ENCODE measurements around the gene SLCO4A1.
A peak's percentile ranks its signal among the peaks of the same experiment; 100 is the strongest.

Gene SLCO4A1

DNA sequence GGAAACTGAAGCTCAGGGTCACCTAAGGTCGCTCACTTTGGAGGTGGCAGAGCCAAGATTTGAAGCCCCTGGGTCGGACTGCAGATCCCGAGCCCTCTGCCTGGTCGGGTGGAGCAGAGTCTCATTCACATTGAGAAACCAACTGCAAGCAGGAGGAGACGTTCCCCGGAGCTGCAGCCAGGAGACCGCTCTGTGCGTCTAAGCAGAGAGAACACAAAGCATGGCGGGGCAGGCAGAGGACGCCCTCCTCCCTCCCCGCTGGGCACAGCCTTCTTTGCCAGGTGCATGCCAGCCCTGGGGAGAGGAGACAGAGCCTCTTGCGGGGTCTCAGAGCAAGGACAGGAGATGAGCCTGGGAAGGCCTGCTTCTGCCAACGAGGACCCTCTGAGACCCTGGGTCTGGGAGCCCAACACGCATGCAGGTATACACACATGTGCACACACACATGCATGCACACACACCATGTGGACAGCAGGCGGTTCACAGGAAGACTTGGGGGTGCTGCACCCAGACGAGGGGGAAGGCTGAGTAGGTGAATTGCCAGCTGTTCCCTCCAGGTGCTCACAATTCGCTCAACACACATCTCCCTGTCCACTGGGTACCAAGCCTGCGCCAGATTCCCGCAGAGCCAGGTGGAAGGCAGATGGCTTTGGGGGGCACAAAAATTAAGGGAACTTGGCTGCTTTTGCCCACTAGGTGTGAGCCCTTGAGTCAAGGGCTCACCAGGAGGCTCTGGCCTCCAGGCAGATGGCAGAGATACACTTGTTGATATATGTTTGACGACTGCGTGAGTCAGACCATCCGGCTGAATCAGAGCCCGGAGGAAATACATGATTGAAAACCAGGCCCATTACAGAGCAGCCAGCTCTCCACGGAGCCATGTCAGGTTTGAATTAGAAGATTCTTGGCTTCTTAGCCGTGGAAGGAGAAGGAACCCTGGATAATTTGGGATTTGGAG is 60.9 kb downstream of the SLCO4A1 start:
- DNase-seq, result peak in 1 of 5 experiments; percentile 40

DNA sequence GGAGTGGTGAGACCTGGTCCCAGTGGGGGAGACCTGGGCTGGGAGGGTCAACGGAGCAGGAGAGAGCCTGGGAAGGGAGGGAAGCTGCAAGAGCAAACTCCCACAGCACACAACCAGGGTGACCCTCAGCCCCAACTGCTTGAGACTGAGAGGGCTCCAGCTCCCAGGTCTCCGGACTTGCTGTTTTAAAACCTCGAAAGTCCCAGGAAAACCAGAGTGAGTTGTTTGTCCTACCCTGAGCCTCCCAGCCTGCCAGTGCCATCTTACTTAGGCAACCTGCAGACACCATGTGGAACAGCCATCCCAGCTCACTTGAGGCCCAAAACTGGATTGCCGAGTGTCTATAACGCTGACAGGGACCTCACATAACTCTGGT is 61.5 kb downstream of the SLCO4A1 start:
- no peak for DNase-seq

DNA sequence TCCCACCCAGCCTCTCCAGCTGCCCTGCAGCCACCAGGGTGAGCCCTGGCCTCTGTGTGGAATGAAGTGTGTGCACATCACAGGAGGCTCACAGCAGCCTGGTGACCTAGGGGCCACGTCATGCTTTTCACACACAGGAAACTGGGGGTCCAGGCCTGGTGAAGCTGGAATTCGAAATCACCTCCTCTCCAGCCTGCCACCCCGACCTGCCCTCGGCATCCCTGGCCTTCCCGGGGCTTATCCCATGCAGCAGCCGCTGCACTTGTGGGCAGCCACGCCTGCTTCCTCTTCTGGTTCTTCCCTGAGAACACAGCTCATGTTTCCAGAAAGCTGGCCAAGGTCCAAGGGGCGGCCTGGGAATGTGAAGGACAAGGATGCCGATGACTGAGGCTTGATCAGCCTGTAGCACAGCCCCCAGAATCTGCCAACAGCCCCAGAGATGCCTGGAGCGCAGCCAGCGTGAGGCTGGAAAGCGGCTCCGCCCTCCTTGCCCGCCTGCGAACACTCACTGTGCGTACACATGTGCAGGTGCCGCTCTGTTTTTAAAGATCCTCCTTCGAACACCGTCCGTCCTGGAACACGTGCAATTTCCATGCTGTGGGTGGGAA is 62.1 kb downstream of the SLCO4A1 start:
- no peak for DNase-seq

DNA sequence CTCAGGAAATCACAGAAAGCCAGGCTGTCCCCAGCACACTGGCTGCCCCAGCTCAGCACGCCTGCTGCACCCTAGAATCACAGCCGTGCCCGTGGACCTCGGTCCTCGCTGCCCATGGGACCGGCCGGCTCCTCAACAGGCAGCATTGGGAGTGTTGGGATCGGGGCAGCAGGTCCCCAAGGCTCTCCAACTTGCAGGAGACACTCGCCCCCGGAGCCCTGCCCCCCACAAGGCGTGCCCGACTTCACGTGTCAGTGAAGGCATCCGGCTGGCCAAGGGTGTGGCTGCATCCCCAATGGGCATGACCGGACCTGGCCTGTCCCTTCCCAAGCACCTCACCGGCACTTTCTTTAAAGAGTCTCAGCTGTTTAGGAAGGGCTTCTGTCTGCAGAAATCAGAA is 63.3 kb downstream of the SLCO4A1 start:
- no peak for DNase-seq

DNA sequence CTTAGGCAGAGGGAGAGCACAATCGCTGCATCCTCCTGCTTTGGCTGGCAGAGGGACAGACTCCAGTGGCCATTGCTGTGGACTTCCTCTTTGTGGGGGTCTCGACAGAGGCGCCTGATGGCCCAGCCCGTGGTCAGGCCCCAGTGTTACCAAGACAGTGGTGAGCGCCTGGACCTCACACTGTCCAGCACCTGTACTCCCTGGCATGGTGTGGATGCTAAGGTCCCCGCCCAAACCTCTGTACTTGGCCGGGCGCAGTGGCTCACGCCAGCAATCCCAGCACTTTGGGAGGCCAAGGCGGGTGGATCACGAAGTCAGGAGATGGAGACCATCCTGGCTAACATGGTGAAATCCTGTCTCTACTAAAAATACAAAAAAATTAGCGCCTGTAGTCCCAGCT is 64.0 kb downstream of the SLCO4A1 start:
- no peak for DNase-seq

DNA sequence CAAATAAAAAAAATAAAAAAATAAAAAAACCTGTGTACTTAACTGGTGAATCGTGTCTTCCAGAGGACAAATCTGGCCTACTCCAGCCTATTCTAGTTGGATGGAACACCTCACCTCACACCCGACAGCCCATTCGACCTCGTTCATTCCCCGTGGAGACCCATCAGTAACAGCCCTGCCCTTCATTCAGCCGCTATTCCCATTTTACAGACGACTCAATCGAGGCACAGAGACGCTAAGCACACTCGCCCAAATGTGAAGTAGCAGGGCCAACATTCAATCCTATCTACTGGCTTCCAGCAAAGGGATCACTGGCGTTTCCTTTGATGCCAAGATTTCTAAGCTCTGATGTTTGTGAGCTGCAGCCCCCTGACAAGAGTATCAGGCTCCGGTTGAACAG is 64.6 kb downstream of the SLCO4A1 start:
- DNase-seq, result no peak

DNA sequence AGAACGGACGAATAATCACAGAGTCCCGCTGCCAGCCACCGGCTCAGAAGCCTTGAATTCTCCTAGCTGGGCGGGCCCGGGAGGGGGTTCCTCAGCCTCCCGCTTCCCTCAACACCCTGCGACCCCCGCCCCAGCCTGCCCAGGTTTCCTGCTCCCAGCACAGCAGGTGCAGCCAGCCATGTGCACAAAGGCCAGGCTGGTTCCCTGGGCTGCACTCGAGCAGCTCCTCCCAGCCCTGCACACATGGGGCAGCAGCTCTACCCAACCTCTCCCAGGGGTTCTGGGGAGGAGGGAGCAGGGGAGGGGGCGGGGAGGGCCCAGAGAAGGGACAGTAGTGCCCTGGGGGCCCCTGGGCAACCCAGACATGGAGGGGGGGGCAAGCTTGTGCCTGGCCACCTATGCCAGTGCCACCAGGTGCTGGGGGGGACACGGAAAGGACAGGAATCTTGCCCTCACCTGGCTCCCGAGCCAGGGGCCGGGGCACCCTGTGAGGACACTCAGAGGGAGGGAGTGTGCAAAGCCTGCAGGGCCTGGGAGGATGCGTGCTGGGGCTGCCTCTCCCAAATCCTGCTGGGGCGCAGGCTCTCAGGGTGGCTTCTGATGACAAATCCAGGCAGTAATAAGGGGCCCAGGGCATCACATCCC is 65.1 kb downstream of the SLCO4A1 start:
- no peak for DNase-seq

DNA sequence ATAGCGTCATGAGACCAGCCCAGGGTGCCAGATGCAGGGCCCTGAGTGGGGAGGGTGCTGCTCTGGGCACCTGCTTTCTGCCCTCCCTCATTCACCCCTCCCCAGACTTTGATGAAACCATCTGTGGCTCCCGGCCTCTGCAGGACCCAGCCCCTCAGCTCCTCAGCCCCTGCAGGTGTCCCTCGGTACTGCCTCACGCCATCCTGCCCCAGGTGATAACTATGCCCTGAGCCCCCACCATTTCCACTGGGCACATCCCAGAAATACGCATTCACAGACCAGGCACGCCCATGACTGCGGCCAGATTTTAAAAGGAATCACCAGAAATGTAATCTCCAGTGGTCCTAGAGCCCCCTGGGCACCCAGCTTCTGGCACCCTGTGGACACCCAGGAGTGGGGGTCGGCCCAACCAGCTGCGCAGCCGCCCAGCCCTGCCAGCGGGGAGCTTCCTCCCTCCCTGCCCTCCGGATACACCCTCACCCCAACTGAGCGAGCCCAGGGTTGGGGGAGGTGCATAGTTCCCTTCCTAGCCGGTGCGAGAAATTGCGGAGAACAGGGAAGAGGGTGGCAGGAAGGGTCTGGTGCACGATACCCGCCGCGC is 65.7 kb downstream of the SLCO4A1 start:
- DNase-seq, result no peak

DNA sequence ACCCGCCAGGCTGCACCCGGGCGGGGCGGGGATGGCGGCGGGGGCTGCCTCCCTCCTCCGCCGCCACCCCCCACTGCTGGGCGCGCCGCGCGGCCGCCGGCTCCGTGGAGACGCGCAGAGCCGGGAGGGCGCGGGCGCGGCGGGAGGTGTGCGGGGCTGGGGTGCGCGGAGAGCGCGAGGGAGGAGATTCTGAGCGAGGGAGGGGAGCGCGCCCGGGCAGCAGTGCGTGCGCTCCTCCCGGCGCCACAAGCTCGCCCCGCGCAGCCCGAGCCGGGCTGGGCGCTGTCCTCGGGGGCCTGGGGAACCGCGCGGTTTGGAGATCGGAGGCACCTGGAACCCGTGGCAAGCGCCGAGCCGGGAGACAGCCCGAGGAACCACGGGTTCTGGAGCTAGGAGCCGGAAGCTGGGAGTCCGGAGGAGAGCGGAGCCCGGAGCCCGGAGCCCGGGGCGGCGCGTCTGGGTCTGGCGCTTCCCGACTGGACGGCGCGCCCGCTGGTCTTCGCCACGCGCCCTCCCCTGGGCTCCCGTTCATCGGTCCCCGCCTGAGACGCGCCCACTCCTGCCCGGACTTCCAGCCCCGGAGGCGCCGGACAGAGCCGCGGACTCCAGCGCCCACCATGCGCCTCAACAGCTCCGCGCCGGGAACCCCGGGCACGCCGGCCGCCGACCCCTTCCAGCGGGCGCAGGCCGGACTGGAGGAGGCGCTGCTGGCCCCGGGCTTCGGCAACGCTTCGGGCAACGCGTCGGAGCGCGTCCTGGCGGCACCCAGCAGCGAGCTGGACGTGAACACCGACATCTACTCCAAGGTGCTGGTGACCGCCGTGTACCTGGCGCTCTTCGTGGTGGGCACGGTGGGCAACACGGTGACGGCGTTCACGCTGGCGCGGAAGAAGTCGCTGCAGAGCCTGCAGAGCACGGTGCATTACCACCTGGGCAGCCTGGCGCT is 66.6 kb downstream of the SLCO4A1 start, which contains the start of gene NTSR1:
TSS of gene NTSR1 (plus strand) at position 246 of the 946 bp plus-strand sequence. CDS start at position 618, 372 bp downstream.
- DNase-seq, result no peak

DNA sequence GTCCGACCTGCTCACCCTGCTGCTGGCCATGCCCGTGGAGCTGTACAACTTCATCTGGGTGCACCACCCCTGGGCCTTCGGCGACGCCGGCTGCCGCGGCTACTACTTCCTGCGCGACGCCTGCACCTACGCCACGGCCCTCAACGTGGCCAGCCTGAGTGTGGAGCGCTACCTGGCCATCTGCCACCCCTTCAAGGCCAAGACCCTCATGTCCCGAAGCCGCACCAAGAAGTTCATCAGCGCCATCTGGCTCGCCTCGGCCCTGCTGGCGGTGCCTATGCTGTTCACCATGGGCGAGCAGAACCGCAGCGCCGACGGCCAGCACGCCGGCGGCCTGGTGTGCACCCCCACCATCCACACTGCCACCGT is 67.2 kb downstream of the SLCO4A1 start:
- DNase-seq, result no peak

DNA sequence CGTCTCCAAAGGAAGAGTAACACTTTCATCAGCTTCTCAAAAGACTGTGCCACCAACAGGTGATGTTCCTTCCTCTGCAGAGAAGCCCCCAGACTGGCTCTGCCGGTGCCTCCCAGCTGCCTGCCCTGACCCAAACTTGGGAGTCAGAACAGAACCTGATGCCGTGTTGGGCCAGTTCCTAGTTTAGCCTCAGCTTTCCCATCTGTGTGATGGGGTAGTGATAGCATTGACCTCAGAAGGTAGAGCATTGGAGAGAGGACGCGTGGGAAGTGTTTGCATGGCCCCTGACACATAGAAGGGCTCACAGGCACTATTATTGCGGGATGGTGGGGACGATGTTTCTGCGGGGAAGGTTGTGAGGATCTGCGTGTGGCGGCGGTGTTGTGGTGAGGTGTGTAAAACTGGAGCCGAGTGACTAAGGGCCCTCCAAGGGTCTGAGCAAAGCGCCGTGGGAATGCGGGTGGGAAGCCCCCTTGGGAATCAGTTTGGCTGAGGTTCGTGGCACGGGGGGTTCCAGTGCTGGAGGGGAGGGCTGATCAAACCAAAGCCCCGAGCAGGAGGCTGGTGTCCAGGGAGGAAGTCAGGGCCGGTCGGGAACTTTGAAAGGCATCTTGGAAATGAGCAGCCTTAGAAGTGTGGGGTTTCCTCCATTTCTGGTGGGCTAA is 68.0 kb downstream of the SLCO4A1 start:
- DNase-seq, result no peak

DNA sequence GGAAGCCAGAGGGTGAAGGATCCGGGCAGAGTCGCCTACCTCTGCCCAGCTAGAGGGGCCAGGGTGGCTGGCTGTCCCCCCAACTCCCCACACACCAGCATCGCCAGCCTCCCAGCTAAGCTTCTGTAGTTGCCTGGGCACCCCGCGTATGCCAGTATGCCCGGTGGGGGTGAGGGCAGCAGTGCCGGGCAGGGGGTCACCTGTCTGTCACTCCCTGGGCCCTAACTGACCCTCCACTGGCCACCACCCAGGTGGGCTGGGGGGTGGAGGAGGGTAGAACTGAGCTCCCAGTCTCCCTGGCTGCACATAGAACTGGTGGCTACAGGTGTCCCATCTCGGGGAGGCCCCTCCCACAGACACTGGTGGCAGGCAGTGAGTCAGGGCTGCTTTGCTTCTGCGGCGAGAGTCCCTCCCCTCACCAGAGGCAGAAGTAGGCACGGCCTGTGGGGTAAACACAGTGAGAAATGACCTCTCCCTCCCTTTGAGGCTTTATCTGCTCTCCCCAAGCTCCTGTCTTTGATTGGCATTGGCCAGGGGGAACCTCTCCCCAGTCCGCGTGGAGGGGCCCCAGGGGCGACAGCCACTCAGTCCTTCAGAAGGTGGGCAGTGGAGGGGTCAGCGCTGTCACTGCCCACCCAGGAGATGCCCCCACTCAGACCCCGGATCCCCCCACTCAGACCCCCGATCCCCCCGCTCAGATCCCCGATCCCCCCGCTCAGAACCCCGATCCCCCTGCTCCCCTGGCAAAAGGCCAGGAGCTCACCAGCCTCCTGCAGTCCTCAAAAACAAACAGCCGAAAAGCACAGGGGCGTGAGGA is 68.8 kb downstream of the SLCO4A1 start:
- no peak for DNase-seq

DNA sequence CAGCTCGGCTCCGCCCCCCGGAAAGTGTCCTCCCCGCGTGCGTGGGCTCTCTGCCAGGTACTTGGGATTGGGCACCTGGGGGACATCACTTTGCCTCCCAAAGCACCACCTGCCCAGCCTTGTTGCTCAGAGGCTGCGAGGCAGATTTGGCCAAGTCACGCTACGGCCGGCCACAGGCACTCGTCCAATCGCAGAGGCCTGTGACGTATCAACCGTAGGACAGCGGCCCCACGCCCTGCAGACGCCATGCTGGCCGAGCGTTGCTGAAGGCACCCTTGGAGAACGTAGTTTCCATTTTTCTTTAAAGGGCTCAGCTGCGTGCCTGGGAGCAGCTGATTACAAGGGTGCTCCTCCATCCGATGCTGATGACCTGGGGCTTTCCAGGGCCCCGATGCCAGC is 69.4 kb downstream of the SLCO4A1 start:
- no peak for DNase-seq

DNA sequence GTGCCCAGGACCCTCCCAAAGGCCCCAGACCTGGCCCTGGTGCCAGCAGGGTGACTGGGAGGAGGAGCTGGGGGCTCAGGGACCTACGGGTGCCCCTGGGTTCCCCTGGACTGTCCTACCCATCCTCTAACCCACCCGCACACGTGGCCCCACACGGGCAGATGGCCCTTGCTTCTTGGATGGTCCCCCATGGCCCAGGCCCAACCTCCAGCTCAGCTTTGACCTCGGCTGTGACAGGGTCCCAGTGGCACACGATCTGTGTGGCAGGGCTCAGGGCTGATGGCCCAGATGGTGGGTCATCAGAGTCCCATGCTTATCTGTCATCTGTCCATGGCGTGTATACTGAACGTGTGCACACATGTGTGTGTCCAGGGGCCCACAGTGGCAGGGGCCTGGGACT is 70.3 kb downstream of the SLCO4A1 start:
- DNase-seq, result no peak

DNA sequence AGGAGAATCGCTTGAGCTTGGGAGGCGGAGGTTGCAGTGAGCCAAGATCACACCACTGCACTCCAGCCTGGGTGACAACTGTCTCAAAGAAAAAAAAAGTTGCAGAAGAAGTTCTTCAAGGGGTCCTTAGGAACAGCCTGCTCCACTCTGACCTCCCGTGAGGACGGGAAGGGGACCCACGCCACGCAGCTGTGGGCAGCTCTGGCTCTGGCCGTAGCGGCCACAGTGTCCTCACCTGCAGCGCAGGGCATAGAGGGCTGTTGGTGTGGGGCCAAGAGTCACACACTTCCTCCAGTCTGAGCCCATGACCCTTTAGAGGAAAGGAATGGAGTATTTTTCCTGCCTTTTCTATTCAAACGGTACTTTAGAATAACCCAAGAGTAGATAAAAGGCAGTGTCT is 71.7 kb downstream of the SLCO4A1 start:
- DNase-seq, result no peak

DNA sequence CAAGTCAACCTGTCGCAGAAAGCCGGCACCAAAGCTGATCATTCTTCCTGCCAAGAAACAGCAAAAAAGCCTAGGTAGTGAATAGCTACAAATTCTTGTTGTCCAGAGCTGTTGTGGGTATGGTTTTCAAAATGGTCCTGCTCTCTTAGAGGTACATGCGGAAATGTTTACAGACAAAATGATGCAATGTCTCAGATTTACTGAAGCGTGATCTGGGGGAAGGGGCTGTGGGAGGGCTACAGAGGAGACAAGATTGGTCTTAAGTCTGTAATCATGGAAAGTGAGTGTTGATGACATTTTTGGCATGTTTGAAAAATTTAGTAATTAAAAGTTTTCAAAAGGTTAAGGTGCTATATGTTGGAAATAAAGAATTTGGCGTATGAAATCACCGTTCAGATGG is 72.5 kb downstream of the SLCO4A1 start:
- DNase-seq, result no peak

DNA sequence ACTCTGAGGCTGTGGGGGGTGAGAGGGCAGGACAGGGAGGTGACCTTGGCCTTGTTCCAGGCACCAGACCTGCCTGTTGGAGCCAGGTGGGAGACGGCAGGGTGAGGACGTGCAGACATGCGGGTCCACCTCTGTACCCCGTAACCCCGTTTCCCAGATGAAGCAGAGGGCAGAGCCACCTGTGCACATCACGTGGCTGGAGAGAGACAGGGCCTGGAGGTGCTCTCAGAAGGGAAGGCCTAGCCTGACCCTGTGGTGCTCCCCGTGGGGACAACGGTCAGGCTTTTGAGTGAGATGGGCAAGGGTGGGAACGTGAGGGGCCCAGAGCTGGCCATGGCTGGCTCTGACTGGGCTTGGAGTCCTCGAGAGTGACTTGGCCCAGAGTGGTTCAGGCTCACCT is 72.9 kb downstream of the SLCO4A1 start:
- no peak for DNase-seq

DNA sequence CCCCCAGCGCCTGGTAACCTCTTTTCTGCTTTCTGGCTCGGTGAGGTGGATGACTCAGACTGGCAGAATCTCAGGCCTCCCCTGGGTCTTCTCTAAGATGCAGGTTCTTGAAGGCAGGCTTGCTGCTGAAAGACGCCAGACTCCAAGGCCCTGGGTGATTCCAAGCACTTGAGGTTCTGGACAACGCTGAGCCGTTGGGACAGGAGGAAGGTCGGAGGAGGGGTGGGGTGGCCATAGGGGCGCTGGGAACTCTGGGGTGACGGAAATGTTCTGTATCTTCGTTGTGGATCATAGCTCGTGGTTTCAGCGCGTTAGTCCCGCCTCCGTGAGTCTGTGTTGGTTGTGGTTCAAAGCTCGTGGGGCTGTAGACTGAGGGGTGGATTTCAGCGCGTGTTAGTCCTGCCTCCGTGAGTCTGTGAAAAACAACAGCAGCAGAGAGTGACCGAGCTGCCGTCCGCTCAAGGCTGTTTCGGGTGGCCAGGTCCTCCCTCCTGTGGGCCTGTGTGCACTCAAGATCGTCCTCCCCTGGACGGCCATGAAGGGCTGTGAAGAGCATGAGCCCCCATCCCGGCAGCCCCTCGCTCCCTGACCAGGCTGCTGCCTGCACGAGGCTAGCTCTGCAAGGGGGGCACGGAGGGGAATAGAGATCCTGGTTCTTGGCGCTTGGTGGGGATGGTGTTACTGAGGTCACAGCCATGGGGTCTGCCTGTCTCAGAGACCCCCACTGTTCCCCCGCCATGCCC is 74.1 kb downstream of the SLCO4A1 start:
- DNase-seq, result peak in 2 of 5 experiments; percentile 55 to 64

DNA sequence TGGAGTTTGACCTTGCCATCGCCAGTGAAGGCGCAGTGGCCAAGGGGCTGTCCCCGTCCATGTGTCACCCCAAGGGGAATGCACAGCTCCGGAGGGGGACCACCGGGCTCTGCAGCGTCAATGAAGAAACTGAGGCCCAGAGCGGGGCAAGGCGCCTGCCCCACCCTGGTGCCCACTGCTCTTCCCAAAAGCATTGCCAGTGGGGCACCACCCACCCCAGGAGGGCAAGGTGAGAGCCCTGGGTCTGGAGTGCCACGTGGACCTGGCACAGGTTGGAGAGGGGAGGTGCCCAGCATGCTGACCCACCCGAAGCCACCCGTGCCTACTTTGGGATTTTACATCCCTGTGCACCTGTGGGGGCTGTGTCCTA is 74.6 kb downstream of the SLCO4A1 start:
- no peak for DNase-seq

DNA sequence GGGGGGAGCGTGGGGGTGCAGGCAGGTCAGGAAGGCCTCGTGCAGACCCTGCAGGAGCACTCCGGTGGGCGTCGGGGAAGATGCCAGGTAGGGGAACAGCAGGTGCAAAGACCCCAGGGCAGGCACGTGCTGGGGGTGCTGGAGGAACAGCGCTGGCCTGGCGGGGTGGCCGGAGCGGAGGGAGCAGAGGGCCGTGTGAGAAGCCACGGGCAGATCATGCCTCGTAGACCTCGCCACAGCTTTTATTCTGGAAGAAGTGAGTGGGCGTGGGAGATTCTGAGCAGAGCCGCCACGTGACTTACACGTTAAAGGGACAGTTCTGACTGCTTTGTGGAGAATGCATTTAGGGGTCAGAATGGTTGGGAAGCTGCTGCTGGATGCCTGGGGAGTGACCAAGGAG is 75.6 kb downstream of the SLCO4A1 start:
- DNase-seq, result no peak
